Stimulated activated CD4-positive, alpha-beta T cell treated with anti-CD3 and anti-CD28 coated beads, Interleukin-4, amount 100 ng/mL, for 24 hours (primary cell): ENCODE results near the gene FRY.
"Not testable (repeated sequence)": the region's sequence is repeated elsewhere in the genome, so short reads cannot be mapped to it uniquely, and the experiment has no call there.

Experiments used
- DNase-seq: peaks from one replicate; pipeline ENCODE4 v3.0.0-alpha.2; 2020

FRY gene

DNA sequence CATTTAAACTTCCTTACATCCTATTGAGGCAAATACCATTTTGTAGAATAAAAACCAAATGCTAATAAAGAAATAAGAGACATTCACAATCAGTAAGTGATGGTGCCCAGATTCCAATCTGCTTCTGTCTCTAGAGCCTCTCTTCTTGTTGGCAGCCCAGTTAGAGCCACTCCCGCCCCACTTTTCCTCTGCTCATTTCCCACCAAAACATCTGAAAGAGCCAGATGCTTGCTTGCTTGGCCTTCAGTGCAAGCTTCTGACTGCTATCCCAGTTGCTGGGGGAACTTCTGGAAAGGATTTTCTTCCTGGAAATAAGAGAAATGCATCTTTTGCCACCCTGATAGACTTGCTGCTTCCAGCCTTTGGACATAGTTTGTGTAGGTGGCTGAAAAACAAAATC is 12.9 kb downstream of the FRY start:
- no peak for DNase-seq

DNA sequence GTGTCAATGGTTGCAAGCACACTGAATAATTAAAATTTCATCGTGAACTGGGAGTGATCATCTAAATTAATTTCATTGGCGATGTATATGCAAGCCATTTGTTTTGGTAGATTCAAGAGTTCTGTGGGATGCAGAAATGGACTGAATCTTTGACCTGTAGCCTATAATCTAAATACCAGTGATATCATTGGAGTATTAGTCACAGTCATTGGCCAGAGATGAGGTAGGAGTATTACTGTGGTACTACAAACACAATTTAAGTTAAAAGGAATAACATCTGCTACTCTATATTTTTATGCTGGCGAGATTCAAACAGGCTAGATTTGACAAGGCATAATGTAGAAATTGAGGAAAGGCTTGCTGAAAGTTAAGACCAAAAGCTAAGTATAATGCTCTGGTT is 14.0 kb downstream of the FRY start:
- no peak for DNase-seq

DNA sequence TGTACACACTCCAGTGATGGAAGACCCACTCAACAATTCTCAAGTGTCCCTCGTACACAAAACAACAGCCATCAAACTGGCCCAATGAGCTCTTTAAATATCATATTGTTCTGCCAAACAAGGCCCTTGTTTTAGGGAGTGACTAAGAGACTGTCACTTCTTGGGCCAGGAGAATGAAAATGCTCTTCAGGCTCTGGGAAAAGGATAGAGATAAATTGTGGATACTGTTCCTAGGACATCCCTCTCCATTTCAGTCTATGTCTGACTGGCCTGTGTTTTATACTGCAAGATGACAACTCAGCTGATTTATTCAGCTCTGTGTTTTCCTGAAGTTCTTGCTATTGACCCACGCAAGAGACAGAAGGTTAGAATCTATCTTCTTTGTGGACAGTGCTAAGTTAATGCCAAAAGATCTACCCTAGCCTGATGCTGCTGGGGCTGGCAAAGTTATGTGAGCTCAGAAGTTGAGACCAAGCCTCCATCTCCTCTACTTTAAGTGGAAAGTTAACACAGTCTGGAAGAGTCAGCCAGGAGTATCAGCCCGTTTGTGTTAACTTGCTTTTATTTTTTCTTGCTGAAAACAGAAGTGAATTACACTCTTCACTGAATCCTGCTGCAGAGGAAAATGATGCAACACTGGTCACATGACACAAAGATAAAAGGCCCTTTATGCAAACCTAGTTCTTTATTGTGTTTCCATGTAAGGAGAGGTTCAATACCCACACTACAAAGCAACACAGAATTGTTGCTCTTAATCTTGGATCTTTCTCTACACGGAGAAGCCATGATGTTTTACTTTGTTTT is 14.6 kb downstream of the FRY start:
- DNase-seq = no peak

DNA sequence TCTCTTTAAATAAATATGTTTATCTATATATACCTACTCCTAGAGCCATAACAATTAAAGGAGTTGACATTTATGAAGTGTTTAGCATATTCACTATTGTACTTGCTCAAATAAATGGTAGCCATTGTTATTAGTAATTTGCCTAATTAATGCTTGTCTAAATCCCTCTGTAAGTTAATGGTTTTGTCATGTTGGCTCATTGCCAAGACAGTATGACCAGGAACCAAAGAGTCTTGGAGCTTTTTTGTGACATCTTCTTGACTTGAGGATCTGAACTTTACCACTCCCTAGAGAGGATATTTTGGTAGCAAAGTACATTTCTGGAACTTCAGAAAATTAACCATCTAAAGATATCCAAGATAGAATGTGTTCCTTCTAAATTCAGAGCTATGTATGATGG is 15.5 kb downstream of the FRY start:
- no peak for DNase-seq

DNA sequence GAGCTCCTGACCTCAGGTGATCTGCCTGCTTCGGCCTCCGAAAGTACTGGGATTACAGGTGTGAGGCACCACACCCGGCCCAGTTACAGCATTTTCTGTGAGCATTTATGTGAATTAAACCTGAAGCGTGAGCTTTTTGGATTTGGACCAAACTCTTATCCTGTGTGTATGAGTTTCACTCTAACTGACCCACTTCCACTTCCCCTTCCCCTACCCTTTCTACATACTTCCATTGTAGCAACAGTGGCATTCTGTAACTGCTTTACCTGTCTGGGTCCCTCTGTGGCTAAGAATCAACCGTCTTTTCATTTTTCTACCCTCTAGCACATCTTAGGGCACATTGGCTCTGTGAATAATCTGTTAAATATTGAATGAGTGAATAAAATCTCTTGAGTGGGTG is 16.2 kb downstream of the FRY start:
- no peak for DNase-seq

DNA sequence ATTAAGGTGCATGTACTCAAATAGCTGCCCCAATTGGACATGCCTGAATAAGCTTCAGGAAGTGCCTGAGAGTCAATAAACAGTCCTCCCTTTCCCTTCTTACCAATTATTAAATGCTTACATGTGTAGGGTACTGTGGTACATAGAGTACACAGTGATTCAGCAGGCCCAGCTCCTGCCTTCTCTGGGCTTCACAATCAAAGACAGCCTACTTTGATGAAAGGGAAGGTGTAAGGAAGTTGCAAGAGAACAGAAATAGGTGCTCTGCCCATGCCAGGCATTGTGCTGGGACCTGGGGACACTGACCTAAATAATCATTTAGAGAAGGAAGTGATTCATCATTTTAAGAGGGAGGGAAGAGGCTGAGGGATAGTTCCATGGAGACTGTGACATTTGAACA is 17.2 kb downstream of the FRY start:
- no peak for DNase-seq

DNA sequence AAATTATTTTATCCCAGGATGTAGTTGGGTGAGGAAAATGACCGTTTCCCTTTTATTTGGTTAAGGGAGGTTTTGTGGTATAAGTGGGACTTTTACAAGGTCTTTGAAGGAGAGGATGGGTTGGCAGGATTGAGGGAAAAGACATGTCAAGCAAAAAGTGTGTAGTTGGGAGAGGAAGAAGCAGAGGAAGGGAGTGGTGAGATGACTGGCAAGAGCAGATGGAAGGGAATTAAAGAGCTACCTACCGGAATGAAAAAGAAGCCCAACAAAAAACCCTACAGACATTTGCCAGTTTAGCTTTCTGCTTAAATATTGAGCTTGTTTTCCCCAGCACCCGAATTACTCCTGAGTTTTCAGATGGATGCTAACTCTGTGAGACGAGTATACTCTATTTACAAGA is 19.6 kb downstream of the FRY start:
- DNase-seq = no peak

DNA sequence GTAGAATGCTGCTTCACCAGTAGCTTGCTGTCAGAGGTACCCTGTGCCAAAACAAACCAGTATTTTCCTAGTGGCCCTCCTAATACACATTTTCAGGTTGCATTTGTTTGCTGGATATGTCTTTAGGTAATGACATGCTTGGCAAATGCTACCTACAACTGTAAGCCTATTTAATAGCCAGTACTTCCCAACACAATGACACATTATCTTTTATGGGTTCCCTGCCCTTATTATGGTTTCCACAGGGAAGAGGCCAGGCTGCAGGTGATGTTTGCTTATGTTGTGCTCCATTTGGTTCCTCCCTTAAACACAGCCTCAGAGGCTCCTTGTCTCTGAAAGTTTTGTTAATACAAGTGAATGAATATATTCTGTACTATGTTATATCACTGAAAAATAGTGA is 24.7 kb downstream of the FRY start:
- no peak for DNase-seq

DNA sequence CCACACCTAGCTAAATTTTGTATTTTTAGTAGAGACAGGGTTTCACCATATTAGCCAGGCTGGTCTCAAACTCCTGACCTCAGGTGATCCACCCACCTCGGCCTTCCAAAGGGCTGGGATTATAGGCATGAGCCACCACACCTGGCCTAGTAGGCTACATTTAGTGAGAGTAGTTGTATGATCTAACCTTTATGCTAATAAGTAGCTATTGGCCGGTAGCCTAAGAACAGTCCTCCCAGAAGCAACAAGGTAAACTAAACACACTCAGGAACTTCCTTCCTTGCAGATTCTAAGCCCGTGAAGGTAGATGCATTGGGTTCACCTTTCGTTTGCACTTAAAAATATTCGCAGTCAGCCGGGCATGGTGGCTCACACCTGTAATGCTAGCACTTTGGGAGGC is 25.8 kb downstream of the FRY start:
- DNase-seq = not testable (repeated sequence)

DNA sequence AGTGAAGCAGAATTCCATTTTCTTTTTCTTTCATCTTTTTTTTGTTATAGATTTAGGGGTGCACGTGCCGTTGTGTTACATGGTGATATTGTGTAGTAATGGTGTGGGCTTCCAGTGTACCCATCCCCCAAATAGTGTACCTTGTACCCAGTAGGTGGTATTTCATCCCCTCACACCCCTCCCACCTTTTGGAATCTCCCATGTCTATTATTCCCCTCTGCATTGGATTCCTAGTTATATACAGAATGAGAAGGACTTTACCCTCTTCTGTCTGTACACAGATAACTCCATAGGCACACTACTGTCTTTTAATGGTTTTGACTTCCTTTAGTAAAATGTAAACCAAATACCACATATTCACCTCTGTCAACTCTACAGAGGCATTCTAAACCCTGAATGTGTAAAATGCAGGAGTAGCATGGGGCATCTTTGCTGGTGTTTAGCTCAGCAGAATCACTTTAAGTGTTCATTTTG is 28.0 kb downstream of the FRY start:
- DNase-seq = no peak

DNA sequence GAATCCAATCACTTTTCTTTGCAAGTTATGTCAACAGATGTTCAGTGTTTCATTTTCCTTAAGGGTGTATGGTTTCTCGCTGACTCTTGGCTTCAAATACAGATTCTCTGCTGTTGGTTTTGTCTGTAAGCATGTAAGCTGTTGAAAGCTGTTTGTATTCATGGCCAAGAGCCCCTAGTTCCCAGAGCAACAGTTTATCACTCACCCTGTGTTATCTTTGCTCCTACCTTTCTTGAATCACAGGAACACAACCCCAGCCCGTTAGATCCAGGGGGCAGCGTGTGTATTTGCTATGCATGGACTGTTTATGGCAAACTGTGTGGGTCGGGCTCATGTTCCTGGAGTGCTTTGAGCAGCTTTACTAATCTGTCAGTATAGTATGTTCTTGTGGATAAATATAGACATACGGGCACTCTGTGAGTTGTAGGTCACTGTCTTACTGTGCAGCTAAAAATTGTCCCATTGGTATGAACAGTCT is 28.9 kb downstream of the FRY start:
- no peak for DNase-seq

DNA sequence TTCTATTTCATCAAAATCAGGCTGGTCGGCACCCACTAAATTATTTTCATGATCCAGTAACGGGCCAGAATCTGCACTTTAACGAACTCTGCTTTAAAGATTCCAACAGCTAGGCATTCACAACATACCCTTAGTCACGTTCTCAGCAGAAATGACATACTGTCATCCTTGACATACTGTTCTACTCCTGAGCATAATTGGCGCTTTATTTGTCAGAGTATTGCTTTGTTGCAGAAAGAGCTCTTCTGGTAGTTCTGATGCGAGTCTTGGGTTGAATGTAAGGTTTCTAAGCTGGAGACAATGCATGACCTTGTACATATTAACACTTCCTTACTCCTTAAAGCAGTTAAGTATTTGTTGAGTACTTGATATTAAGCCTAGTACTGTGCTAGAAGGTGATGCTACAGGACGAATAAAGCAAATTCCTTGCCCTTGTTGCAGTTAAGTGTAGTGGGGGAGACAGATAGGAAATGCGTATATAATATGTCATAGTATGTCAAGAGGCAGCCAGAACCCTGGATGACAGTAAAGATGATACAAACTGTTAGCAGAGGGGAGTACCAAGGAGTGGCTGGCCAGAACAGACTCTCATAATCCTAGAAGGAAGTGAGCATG is 32.2 kb downstream of the FRY start:
- DNase-seq = no peak

DNA sequence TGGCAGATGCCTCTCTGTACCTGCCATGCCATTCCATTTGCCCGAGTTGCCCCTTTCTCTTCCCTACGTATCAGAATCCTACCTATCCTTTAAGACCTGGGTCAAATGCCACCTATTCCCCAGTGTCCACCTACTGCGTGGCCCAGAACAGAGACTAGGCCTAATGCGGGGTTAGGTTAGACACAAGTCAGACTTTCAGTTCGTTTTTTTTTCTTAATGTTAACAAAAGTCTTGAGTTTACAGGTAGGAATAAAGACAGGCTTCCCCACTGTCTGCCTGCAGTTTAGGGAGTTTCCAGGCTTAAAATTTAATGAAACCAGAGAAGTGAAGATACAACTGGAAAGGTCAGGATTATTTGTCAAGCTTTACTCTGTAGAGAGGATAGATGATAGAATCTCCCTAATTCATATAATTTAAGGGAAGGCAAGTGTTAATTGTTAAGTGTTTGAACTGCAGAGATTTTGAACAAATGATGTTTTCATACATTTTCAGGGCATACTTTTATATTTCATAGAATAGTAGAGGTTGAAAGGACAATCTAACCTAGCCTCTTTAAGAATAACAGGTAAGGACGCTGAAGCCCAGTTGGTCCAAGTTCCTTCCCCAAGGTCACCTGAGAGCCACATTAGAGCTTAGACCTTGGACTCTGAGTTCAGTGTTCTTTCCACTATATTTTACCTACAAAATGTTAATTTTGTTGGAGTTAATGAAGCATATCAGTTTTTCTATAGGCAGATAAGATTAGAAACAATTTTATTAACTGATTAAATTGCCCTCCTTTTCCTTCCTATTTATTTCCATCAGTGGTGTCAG is 35.8 kb downstream of the FRY start:
- no peak for DNase-seq

DNA sequence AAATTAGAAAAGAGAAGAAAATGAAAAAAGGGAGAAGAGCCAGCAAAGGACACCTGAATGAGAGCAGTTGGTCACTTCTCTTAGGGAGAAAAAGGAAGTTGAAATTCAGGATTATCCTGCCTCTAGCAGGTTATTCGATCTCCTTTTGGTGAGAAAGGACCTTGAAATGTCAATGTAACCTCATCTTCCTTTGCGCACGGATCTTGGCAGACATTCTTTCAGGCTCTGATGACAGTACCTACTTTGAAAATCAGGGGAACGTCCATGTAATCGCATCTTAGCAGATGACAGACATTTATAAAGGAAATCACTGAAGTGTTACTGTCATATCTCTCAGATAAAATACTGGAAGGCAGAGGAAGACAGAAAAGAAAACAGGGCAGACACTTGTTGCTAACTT is 36.7 kb downstream of the FRY start:
- no peak for DNase-seq

DNA sequence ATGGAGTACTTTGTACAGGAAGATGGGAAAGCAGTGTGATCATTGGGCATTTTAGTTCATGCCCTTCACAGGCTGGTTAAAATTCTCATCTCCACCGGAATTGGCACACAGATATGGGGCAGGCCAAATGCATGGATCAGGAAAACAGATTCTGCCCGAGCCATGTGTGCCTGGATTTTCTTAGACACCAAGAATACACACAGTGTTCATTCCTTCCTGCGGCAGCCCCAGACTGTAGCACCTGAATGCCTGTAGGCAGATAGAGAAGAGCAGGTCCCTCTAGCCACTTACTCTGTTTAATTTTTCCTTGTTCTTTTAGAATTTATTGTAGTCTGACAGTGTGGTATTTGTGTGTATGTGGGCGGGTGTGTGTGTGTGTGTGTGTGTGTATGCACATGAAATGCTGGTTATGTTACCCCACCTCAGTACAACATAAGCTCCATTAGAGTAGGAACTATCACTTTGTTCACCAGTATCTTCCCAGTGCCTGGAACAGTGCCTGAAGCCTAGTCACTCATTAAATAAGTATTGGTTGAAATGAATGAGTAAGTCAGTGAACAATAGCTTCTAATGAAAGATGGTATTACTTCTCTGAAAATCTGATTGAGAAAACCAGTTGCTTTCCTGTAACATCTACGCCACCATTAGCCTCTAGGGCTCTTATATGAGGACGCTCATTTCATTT is 41.7 kb downstream of the FRY start:
- DNase-seq = no peak

DNA sequence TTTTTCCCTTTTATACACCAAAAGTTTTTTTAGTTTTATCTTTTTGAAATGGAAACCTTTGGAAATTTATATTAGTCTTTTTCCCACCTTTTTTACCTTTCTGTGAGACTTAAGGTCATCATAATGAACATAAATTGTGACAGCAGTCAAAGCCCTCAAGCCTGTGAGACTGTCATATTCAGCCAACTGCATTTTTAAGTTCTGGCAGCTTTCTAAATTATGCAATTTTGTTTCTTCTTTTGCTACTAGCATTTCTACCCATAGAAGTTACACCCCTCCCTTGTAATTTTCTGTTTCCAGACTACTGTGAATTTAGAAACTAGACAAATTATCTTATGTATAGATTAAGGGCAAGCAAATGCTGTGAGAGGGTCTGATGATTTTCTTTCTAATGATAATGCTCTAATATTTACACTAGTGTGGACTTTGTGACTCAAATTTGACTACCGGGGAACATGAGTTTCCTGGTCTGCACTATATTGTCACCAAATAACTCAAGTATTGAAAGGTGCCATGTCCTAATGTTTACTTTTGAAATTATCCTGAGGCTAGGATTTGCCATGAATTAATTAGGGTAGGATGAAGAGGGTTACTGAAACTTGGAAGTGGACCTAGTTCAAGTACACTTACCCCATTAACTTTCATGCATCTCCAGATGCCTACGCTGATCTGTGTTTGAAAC is 43.7 kb downstream of the FRY start:
- DNase-seq = no peak

DNA sequence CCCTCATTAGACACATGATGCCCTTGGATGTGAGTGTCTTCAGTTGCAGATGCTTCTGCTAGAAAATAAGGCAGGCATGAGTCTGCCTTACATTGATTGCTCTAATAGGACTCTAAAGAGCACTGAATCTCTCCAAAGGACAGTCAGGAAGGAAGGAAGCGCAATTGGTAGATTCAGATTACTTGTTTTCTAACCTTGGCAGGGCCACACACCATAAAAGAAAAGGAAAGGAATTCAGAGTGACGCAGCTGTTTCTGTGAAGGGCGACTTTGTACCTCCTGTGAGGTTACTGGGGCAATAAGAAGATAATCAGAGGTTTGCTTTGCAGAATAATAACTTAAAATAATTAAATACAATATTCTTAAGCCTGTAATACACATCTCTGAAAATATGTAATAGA is 48.0 kb downstream of the FRY start:
- no peak for DNase-seq

DNA sequence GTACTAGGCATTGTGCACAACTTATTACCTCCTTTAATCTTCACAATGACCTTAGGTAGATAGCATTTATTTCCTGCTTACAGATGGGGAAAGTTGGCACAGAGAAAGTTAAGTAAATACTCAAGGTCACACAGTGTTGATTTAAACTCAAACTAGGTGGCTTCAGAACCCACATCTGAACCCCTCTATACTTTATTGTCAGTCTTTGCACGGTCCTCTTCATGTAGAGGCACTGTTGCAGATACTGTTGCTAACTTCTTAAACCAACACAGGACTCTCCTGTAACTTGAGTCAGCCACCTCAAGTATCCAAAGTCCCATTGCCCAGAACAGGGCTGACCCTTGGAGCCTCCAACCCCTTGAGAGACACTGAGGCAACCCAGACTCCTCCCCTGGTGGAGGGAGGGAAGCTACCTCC is 48.8 kb downstream of the FRY start:
- no peak for DNase-seq

DNA sequence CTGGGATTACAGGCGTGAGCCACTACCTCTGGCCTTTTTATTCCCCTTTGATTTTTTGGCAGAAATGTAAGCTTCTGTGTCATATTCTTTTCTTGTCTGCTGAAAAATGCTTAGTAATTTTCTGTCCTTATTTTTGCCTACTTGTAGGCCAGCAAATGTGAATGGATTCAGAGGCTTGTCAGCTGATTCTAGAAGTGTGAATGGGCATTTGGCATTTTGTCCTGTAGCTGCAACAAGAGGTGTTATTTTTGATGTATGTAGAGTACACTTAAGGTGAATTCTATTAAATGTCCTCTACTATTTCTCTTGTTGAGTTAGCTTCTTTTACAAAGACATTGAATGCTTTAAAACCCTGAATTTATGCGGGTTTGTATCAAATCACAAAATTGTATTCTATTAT is 50.0 kb downstream of the FRY start:
- no peak for DNase-seq

DNA sequence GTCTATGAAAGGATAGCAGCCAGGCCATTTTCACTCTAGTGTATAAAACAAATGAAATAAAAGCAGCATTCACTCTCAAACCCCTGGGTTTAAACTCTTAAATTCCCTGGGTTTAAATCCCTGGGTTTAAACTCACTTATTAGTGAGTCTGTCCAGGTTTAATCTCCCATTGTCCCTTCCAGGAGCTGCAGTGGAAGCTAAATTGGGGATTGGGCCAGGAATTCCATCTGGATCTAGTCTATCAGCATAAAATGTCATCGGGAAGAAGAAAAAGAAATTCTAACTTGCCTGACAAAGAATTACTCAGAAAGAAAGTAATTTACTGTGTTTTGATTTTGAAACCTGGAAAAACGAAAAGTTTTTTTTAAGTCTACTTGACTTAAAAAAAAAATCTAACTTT is 54.8 kb downstream of the FRY start:
- no peak for DNase-seq

DNA sequence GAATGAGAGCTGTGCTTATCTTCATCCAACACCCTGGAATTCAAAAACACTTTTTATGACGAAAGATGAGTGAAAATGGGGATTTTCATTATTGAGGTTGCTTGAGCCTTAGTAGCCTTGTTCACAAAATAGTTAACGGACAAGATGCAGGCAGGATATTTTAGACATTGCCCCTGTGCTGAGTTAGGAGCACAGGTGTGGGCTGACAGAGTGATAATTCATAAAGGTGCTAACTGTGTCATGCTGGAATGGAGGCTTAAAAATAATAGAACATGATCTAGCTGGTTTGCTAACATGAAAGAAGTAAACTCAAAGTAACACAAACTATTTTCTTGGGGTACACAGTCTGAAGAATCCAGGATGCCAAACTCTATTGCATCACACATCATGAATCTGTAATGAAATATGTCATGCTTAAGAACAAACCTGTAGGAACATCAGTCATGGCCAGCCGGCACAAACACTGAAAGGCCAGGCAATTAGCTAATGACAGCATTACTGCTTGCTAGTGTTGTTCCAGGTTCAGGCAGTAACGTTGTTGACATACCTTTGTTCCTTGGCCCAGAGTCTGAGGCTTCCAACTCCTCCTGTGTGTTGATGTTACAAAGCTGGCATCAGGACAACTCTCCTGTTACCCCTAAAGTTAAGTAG is 55.3 kb downstream of the FRY start:
- no peak for DNase-seq
